Gastrocnemius medialis (tissue), 4 donors: Measurements from ENCODE around the gene TMEM266. TPM values are rescaled to one million over a fixed set of nuclear protein-coding genes. Genes with fewer than 3 reads are reported as not detected.

Experiments
- ATAC-seq, 2 donors: fragments of 150-250 bp; one replicate each; pipeline ENCODE4 v1.9.1; 2016
- DNase-seq, 2 donors: peaks; one replicate each; pipeline ENCODE4 v3.0.0-alpha.2; 2019
- H3K27ac ChIP-seq, 4 donors: fragments of 200-600 bp; sonication (generic); 1 replicate in 1 of 4; 2 replicates in 3 of 4; pipeline ENCODE4 v1.5.1; 2016 to 2018; ENCODE audit warnings: mild to moderate bottlenecking in 2 of 4, moderate library complexity in 1 of 4
- H3K27me3 ChIP-seq, 3 donors: fragments of 200-600 bp; sonication (generic) in 2 of 3; 1 replicate in 1 of 3; 2 replicates in 2 of 3; pipeline versions ENCODE4 v1.5.1 to v1.6.0; 2016 to 2019; ENCODE audit warnings: mild to moderate bottlenecking in 1 of 3, moderate library complexity in 1 of 3
- H3K36me3 ChIP-seq, 2 donors: fragments of 200-600 bp; sonication (generic) in 1 of 2; one replicate each; pipeline ENCODE4 v1.5.1; 2017 to 2018
- H3K4me1 ChIP-seq, 2 donors: fragments of 200-600 bp; sonication (generic) in 1 of 2; one replicate each; pipeline ENCODE4 v1.5.1; 2016 to 2017; ENCODE audit warnings: mild to moderate bottlenecking in 2 of 2
- H3K4me3 ChIP-seq, 4 donors: fragments of 200-600 bp; sonication (generic) in 3 of 4; 1 replicate in 1 of 4; 2 replicates in 3 of 4; pipeline ENCODE4 v1.5.1; 2016 to 2019; ENCODE audit warnings: mild to moderate bottlenecking in 2 of 4
- H3K9me3 ChIP-seq, 3 donors: fragments of 200-600 bp; sonication (generic) in 2 of 3; 1 replicate in 1 of 3; 2 replicates in 2 of 3; pipeline ENCODE4 v1.5.1; 2016 to 2019
- POLR2A ChIP-seq, 2 donors: fragments of 450-650 bp; IDR thresholded peaks; one replicate each; pipeline ENCODE4 v1.6.1; 2017; ENCODE audit warnings: antibody characterized with exemption in 2 of 2, mild to moderate bottlenecking in 2 of 2, moderate library complexity in 2 of 2
- in situ Hi-C, 4 donors: fragments of 200-750 bp; cut with MboI; loops; one replicate each; pipeline versions ENCODE4 v1.15.0 to v1.8.0; 2017; ENCODE audit warnings: low sequenced_read_pairs in 4 of 4
- intact Hi-C: fragments of 100-400 bp; cut with DNase I; formaldehyde crosslinking; loops from one replicate; pipeline ENCODE4 v1.15.1; 2023; ENCODE audit warnings: low total_unique reads
- total RNA-seq, 4 donors: library from RNA; depleted of rRNA; stranded (reverse); fragments of >200 nt; gene quantifications; one replicate each; pipeline versions ENCODE4 v1.1.0 to v1.2.3, GENCODE V29; 2016
- TF ChIP-seq, protein P1 (sequence below), 5 experiments: fragments of 450-650 bp in 3 of 5; fragments of 200-600 bp in 2 of 5; sonication (generic) in 2 of 5; IDR thresholded peaks in 4 of 5; conservative IDR thresholded peaks in 1 of 5; 1 replicate in 4 of 5; 2 replicates in 1 of 5; pipeline ENCODE4 v1.5.1; 2016 to 2019; ENCODE audit warnings: antibody characterized with exemption in 5 of 5, mild to moderate bottlenecking in 3 of 5, moderate library complexity in 3 of 5

Gene TMEM266
- total RNA-seq, 4 donors from 2014 or later = 3.6 to 17.1 (median 11.7) TPM

DNA sequence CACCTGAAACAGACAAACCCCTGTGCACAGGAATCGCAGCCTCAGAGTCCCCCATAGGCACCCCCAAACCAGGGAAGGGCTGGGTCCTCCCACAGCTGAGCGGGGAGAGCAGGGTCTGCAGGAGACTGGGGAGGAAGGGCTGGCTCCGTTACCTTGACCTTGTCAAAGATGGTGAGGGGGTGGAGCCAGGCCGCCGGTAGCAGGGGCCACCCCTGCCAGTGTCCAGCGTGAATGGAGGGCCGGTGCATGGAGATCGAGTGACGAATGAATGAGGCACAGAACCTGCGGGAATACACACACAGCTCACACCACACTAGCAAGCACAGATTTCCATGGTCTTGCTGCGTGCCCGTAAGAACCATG, 102.2 kb downstream of the TMEM266 start:
- H3K27me3 ChIP-seq = no peaks in the 10 kb centered on the region
- no peak for ATAC-seq
- H3K36me3 ChIP-seq = no peaks in the 10 kb centered on the region

GRCh38 chr15:76162784-76163456, 103.1 kb downstream of the TMEM266 start:
- Histone ChIP-seq H3K27ac (peak overlapping the region; percentile 91 to 96 (median 93)), H3K4me1 (peaks cover 26 to 29% of the 10 kb centered on the region in 2 donors), H3K27me3 (no peaks in the 10 kb centered on the region), H3K36me3 (no peaks in the 10 kb centered on the region), H3K4me3 (no peak overlapping the region), H3K9me3 (no peaks in the 10 kb centered on the region)
- ATAC-seq (peak; percentile 6 to 40), DNase-seq (peak in 1 of 2 donors; percentile 63)
- intact Hi-C loops = loop anchor here (1.0 kb wide), 1 partner anchor 13 kb away; no protein-coding TSS in a partner anchor
- TF ChIP-seq POLR2A (IDR thresholded peaks at IDR 0.05) = no peak
- TF ChIP-seq, protein P1, sequence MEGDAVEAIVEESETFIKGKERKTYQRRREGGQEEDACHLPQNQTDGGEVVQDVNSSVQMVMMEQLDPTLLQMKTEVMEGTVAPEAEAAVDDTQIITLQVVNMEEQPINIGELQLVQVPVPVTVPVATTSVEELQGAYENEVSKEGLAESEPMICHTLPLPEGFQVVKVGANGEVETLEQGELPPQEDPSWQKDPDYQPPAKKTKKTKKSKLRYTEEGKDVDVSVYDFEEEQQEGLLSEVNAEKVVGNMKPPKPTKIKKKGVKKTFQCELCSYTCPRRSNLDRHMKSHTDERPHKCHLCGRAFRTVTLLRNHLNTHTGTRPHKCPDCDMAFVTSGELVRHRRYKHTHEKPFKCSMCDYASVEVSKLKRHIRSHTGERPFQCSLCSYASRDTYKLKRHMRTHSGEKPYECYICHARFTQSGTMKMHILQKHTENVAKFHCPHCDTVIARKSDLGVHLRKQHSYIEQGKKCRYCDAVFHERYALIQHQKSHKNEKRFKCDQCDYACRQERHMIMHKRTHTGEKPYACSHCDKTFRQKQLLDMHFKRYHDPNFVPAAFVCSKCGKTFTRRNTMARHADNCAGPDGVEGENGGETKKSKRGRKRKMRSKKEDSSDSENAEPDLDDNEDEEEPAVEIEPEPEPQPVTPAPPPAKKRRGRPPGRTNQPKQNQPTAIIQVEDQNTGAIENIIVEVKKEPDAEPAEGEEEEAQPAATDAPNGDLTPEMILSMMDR (IDR thresholded peaks at IDR 0.05 in 4 of 5, conservative IDR thresholded peaks at IDR 0.05 in 1 of 5) = no peak
- in situ Hi-C loops = no loop called here

More for the DNA sequence above, 102.2 kb downstream of the TMEM266 start:
- H3K27ac ChIP-seq = peak overlapping the region; percentile 91 to 96 (median 93)
- H3K9me3 ChIP-seq = no peaks in the 10 kb centered on the region
- H3K4me3 ChIP-seq = no peak overlapping the region
- intact Hi-C loops = no loop called here
- no peak for TF ChIP-seq POLR2A (IDR thresholded peaks at IDR 0.05)
- TF ChIP-seq, protein P1 (IDR thresholded peaks at IDR 0.05 in 4 of 5, conservative IDR thresholded peaks at IDR 0.05 in 1 of 5) = no peak
- no peak for DNase-seq
- in situ Hi-C loops = no loop called here
- H3K4me1 ChIP-seq = peaks cover 26 to 29% of the 10 kb centered on the region in 2 donors

GRCh38 chr15:76163457-76164295, 103.9 kb downstream of the TMEM266 start:
- Histone ChIP-seq H3K36me3 (no peaks in the 10 kb centered on the region), H3K9me3 (no peaks in the 10 kb centered on the region), H3K4me3 (no peak overlapping the region), H3K27me3 (no peaks in the 10 kb centered on the region), H3K4me1 (peaks cover 26 to 29% of the 10 kb centered on the region in 2 donors), H3K27ac (peak overlapping the region; percentile 91 to 96 (median 93))
- intact Hi-C loops = loop anchor here (1.0 kb wide), 1 partner anchor 13 kb away; no protein-coding TSS in a partner anchor
- DNase-seq = peak; percentile 90 to 98
- peak; percentile 93 to 96 for ATAC-seq
- in situ Hi-C loops = no loop called here
- TF ChIP-seq POLR2A (IDR thresholded peaks at IDR 0.05) = peak; percentile 44 to 67
- TF ChIP-seq, protein P1 (IDR thresholded peaks at IDR 0.05 in 4 of 5, conservative IDR thresholded peaks at IDR 0.05 in 1 of 5) = no peak

DNA sequence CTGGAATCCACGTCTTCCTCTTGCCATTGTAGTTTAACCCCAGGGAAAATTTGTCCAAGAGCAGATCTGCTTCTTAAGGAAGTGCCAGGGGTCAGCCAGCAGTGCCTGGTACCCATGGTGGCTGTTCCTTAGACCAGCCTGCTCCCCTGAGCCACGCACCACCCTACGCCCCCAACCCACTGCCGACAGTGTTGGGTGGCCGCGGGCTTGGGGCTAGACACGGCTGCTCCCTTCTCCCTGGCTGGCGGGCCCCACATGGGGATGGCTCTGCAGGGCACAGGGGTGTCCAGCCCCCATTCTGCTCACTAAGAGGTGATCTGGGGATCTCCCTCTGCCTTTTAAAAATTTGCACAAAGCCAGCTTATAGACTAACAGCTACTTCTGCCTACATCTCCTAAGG, 104.8 kb downstream of the TMEM266 start:
- Histone ChIP-seq H3K36me3 (no peaks in the 10 kb centered on the region), H3K9me3 (no peaks in the 10 kb centered on the region), H3K4me1 (peaks cover 26 to 29% of the 10 kb centered on the region in 2 donors), H3K27ac (peak overlapping the region in 2 of 4 donors; percentile 91 to 96), H3K27me3 (no peaks in the 10 kb centered on the region), H3K4me3 (no peak overlapping the region)
- in situ Hi-C loops = no loop called here
- ATAC-seq = no peak
- DNase-seq = no peak
- intact Hi-C loops = no loop called here
- TF ChIP-seq POLR2A (IDR thresholded peaks at IDR 0.05) = no peak
- TF ChIP-seq, protein P1 (IDR thresholded peaks at IDR 0.05 in 4 of 5, conservative IDR thresholded peaks at IDR 0.05 in 1 of 5) = no peak
